Esophagus muscularis mucosa (tissue), 4 donors: Measurements from ENCODE around the gene NRF1. TPM values are rescaled to one million over a fixed set of nuclear protein-coding genes. Genes with fewer than 3 reads are reported as not detected.
"Not testable (repeated sequence)": the region's sequence is repeated elsewhere in the genome, so short reads cannot be mapped to it uniquely, and the experiment has no call there.

ENCODE experiments used
- DNase-seq: peaks from one replicate; pipeline ENCODE4 v3.0.0-alpha.2; 2017; ENCODE audit errors: extremely low spot score
- H3K27ac ChIP-seq, 4 donors: fragments of 200-600 bp; sonication (generic); replicated peaks in 1 of 4; 1 replicate in 3 of 4; 2 replicates in 1 of 4; pipeline ENCODE4 v1.5.1; 2016 to 2019; ENCODE audit warnings: mild to moderate bottlenecking in 1 of 4
- H3K27me3 ChIP-seq, 4 donors: fragments of 200-600 bp; sonication (generic); one replicate each; pipeline versions ENCODE4 v1.5.1 to v1.6.0; 2016 to 2019
- H3K36me3 ChIP-seq, 4 donors: fragments of 200-600 bp; sonication (generic); one replicate each; pipeline ENCODE4 v1.5.1; 2016 to 2019
- H3K4me1 ChIP-seq, 4 donors: fragments of 200-600 bp; sonication (generic); one replicate each; pipeline ENCODE4 v1.5.1; 2016 to 2019
- H3K4me3 ChIP-seq, 4 donors: fragments of 200-600 bp; sonication (generic); 1 replicate in 2 of 4; 2 replicates in 2 of 4; pipeline ENCODE4 v1.5.1; 2016 to 2019; ENCODE audit warnings: mild to moderate bottlenecking in 4 of 4, moderate library complexity in 1 of 4
- H3K9me3 ChIP-seq, 4 donors: fragments of 200-600 bp; sonication (generic); 1 replicate in 3 of 4; 2 replicates in 1 of 4; pipeline ENCODE4 v1.5.1; 2016 to 2019
- CTCF ChIP-seq, 3 experiments: fragments of 200-600 bp in 2 of 3; fragments of 450-650 bp in 1 of 3; sonication (generic) in 2 of 3; IDR thresholded peaks; one replicate each; pipeline ENCODE4 v1.5.1; 2017 to 2019; ENCODE audit warnings: antibody characterized with exemption in 3 of 3, mild to moderate bottlenecking in 2 of 3, moderate library complexity in 1 of 3
- EP300 ChIP-seq: sonication (generic); formaldehyde crosslinking; IDR thresholded peaks from one replicate; pipeline ENCODE4 v1.6.1; 2017; ENCODE audit warnings: antibody characterized with exemption
- POLR2A ChIP-seq: fragments of 450-650 bp; IDR thresholded peaks from one replicate; pipeline ENCODE4 v1.6.1; 2017; ENCODE audit warnings: antibody characterized with exemption, moderate library complexity, mild to moderate bottlenecking, low read depth
- POLR2AphosphoS5 ChIP-seq, 2 donors: sonication (generic); formaldehyde crosslinking; IDR thresholded peaks; one replicate each; pipeline ENCODE4 v1.6.1; 2017; ENCODE audit warnings: antibody characterized with exemption in 2 of 2
- WGBS: methylation state at CpG from one replicate; pipeline ENCODE4 v1.1.5; 2018; 5-methylcytosine and 5-hydroxymethylcytosine counted together
- intact Hi-C: fragments of 100-400 bp; cut with DNase I; formaldehyde crosslinking; loops from one replicate; pipeline ENCODE4 v1.15.1; 2023
- total RNA-seq, 4 donors: library from RNA; depleted of rRNA; stranded (reverse); fragments of >200 nt; gene quantifications; one replicate each; pipeline versions ENCODE4 v1.1.0 to v1.2.1, GENCODE V29; 2016

Gene NRF1
- total RNA-seq, 4 donors from 2014 or later, result 8.7 to 19.1 (median 15.9) TPM

GRCh38 chr7:129649128-129649690, 37.7 kb downstream of the NRF1 start:
- H3K4me1 ChIP-seq, result peaks cover under 1 to 5% (median 4%) of the 10 kb centered on the region in 4 donors
- TF ChIP-seq CTCF (IDR thresholded peaks at IDR 0.05) (no peak), POLR2AphosphoS5 (IDR thresholded peaks at IDR 0.05) (no peak), POLR2A (no peak), EP300 (no peak)
- intact Hi-C loops, result loop anchor here (10.0 kb wide), 1 partner anchor 274 kb away; no protein-coding TSS in a partner anchor
- H3K4me3 ChIP-seq, result no peak overlapping the region
- H3K27me3 ChIP-seq, result no peaks in the 10 kb centered on the region
- no peak overlapping the region for H3K27ac ChIP-seq
- H3K36me3 ChIP-seq, result no peaks in the 10 kb centered on the region
- no peak for DNase-seq
- no peaks in the 10 kb centered on the region for H3K9me3 ChIP-seq
- WGBS, result 88% methylated on average over 1 of the region's 1 CpG

- no peaks in the 10 kb centered on the region for H3K27me3 ChIP-seq
- no peaks in the 10 kb centered on the region for H3K4me1 ChIP-seq
- DNase-seq, result no peak
- no peak overlapping the region for H3K4me3 ChIP-seq
- H3K9me3 ChIP-seq, result no peaks in the 10 kb centered on the region
- TF ChIP-seq POLR2AphosphoS5 (IDR thresholded peaks at IDR 0.05) (no peak), EP300 (no peak), CTCF (IDR thresholded peaks at IDR 0.05) (no peak), POLR2A (no peak)
- no peaks in the 10 kb centered on the region for H3K36me3 ChIP-seq
- 89% methylated on average over 5 of the region's 5 CpGs for whole genome bisulfite sequencing
- intact Hi-C loops, result no loop called here
- no peak overlapping the region for H3K27ac ChIP-seq
These were observed 38.7 kb downstream of the NRF1 start for GRCh38 chr7:129650056-129650758.

GRCh38 chr7:129652914-129653313, 41.4 kb downstream of the NRF1 start:
- H3K27me3 ChIP-seq, result no peaks in the 10 kb centered on the region
- peaks cover 0 to 7% (median 5%) of the 10 kb centered on the region in 4 donors for H3K4me1 ChIP-seq
- no peak overlapping the region for H3K4me3 ChIP-seq
- no peaks in the 10 kb centered on the region for H3K9me3 ChIP-seq
- TF ChIP-seq POLR2A, result no peak
- no peak for TF ChIP-seq EP300
- no peak for TF ChIP-seq POLR2AphosphoS5 (IDR thresholded peaks at IDR 0.05)
- TF ChIP-seq CTCF (IDR thresholded peaks at IDR 0.05), result no peak
- intact Hi-C loops, result no loop called here
- no peak for DNase-seq
- peaks cover 4 to 9% (median 7%) of the 10 kb centered on the region in 4 donors for H3K36me3 ChIP-seq
- H3K27ac ChIP-seq, result no peak overlapping the region
- whole genome bisulfite sequencing, result 93% methylated on average over 1 of the region's 1 CpG

GRCh38 chr7:129655811-129656210, 44.3 kb downstream of the NRF1 start:
- Histone ChIP-seq H3K27ac (no peak overlapping the region), H3K4me1 (peaks cover 0 to 7% (median 5%) of the 10 kb centered on the region in 4 donors), H3K4me3 (no peak overlapping the region), H3K36me3 (peaks cover 22 to 37% (median 29%) of the 10 kb centered on the region in 4 donors), H3K9me3 (no peaks in the 10 kb centered on the region), H3K27me3 (no peaks in the 10 kb centered on the region)
- 70% methylated on average over 3 of the region's 3 CpGs for WGBS
- TF ChIP-seq POLR2A (no peak), CTCF (IDR thresholded peaks at IDR 0.05) (no peak)
- intact Hi-C loops, result no loop called here
- DNase-seq, result no peak

- Histone ChIP-seq H3K4me1 (peaks cover 0 to 7% (median 5%) of the 10 kb centered on the region in 4 donors), H3K27ac (no peak overlapping the region), H3K36me3 (peaks cover 22 to 50% (median 43%) of the 10 kb centered on the region in 4 donors), H3K9me3 (peaks cover 0 to 7% (median 5%) of the 10 kb centered on the region in 4 donors), H3K4me3 (no peak overlapping the region), H3K27me3 (no peaks in the 10 kb centered on the region)
- 73% methylated on average over 8 of the region's 8 CpGs for WGBS
- TF ChIP-seq POLR2A (no peak), POLR2AphosphoS5 (IDR thresholded peaks at IDR 0.05) (no peak), CTCF (IDR thresholded peaks at IDR 0.05) (no peak), EP300 (no peak)
- no peak for DNase-seq
- intact Hi-C loops, result no loop called here
These were observed 45.8 kb downstream of the NRF1 start for GRCh38 chr7:129657363-129657762.

GRCh38 chr7:129659907-129660306, 48.4 kb downstream of the NRF1 start:
- WGBS, result 72% methylated on average over 2 of the region's 2 CpGs
- peaks cover 0 to 10% (median 8%) of the 10 kb centered on the region in 4 donors for H3K4me1 ChIP-seq
- intact Hi-C loops, H3K27ac ChIP-seq, H3K9me3 ChIP-seq, H3K4me3 ChIP-seq, H3K27me3 ChIP-seq, DNase-seq: not testable (repeated sequence)
- H3K36me3 ChIP-seq, result peaks cover 22 to 55% (median 44%) of the 10 kb centered on the region in 4 donors
